Measurements from ENCODE around the gene CLPTM1. TPM values are rescaled to one million over a fixed set of nuclear protein-coding genes. Genes with fewer than 3 reads are reported as not detected.

The CLPTM1 gene
- total RNA-seq, 1 experiment from 2014 or later: 44.9 TPM

Other genes with a start within 250 kb of the CLPTM1 start
- 3.9 and 12.3 TPM in 2 replicates for gene BCL3, start 206.7 kb upstream of the CLPTM1 start, total RNA-seq (2014; rRNA removed; shearing (Covaris generic))
- gene CBLC, start 177.5 kb upstream of the CLPTM1 start, total RNA-seq (2014; rRNA removed; shearing (Covaris generic)): not detected in 2 replicates
- gene BCAM, start 146.3 kb upstream of the CLPTM1 start, total RNA-seq (2014; rRNA removed; shearing (Covaris generic)): 95.1 and 116 TPM in 2 replicates
- 246 and 273 TPM in 2 replicates for gene NECTIN2, start 109.1 kb upstream of the CLPTM1 start, total RNA-seq (2014; rRNA removed; shearing (Covaris generic))
- 193 and 222 TPM in 2 replicates for gene TOMM40, start 64.1 kb upstream of the CLPTM1 start, total RNA-seq (2014; rRNA removed; shearing (Covaris generic))
- gene APOE, start 49.6 kb upstream of the CLPTM1 start, total RNA-seq (2014; rRNA removed; shearing (Covaris generic)): 1.7 TPM in 2 replicates
- gene APOC1, start 40.8 kb upstream of the CLPTM1 start, total RNA-seq (2014; rRNA removed; shearing (Covaris generic)): not detected in 2 replicates
- gene APOC4, start 13.1 kb upstream of the CLPTM1 start, total RNA-seq (2014; rRNA removed; shearing (Covaris generic)): not detected in 2 replicates
- gene APOC2, start 9.3 kb upstream of the CLPTM1 start, total RNA-seq (2014; rRNA removed; shearing (Covaris generic)): not detected in 2 replicates
- gene RELB, start 46.1 kb downstream of the CLPTM1 start, total RNA-seq (2014; rRNA removed; shearing (Covaris generic)): 5.8 and 12.6 TPM in 2 replicates
- 14.4 and 51.8 TPM in 2 replicates for gene CLASRP, start 83.7 kb downstream of the CLPTM1 start, total RNA-seq (2014; rRNA removed; shearing (Covaris generic))
- gene ZNF296, start 121.1 kb downstream of the CLPTM1 start, total RNA-seq (2014; rRNA removed; shearing (Covaris generic)): not detected in 2 replicates
- gene GEMIN7, start 123.9 kb downstream of the CLPTM1 start, total RNA-seq (2014; rRNA removed; shearing (Covaris generic)): 42.0 and 46.9 TPM in 2 replicates
- 34.6 and 38.4 TPM in 2 replicates for gene PPP1R37, start 137.8 kb downstream of the CLPTM1 start, total RNA-seq (2014; rRNA removed; shearing (Covaris generic))
- gene NKPD1, start 205.6 kb downstream of the CLPTM1 start, total RNA-seq (2014; rRNA removed; shearing (Covaris generic)): not detected in 2 replicates
- 13.3 and 19.9 TPM in 2 replicates for gene TRAPPC6A, start 222.9 kb downstream of the CLPTM1 start, total RNA-seq (2014; rRNA removed; shearing (Covaris generic))
- gene BLOC1S3, start 223.4 kb downstream of the CLPTM1 start, total RNA-seq (2014; rRNA removed; shearing (Covaris generic)): 2.9 and 10.6 TPM in 2 replicates

Measured in SJSA1 (cell line).